Mesenchymal stem cell (in vitro differentiated cells and primary cell): ENCODE data around the gene DNER.

ENCODE experiments used
- DNase-seq: peaks from one replicate; pipeline ENCODE4 v3.0.0-alpha.2; 2013
- H2AFZ ChIP-seq: one replicate; pipeline ENCODE4 v1.6.1; 2013; ENCODE audit warnings: low read depth, mild to moderate bottlenecking, control low read depth, inconsistent platforms, low read length, moderate library complexity
- H2AK5ac ChIP-seq: 2 replicates; pipeline ENCODE4 v1.6.1; 2013; ENCODE audit warnings: low read length, moderate library complexity, mild to moderate bottlenecking, inconsistent platforms; ENCODE audit not compliant: severe bottlenecking
- H2BK120ac ChIP-seq: one replicate; pipeline ENCODE4 v1.6.1; 2013; ENCODE audit warnings: low read depth, mild to moderate bottlenecking, inconsistent platforms, low read length, moderate library complexity
- H2BK12ac ChIP-seq, 2 experiments: one replicate each; pipeline ENCODE4 v1.6.1; 2013; ENCODE audit warnings: inconsistent platforms in 2 of 2, low read length in 2 of 2, mild to moderate bottlenecking in 2 of 2, moderate library complexity in 2 of 2, control low read depth in 1 of 2
- H2BK15ac ChIP-seq: one replicate; pipeline ENCODE4 v1.6.1; 2013; ENCODE audit warnings: mild to moderate bottlenecking, low read depth, inconsistent platforms; ENCODE audit not compliant: poor library complexity, severe bottlenecking
- H2BK5ac ChIP-seq: 2 replicates; pipeline ENCODE4 v1.6.1; 2013; ENCODE audit warnings: low read depth, mild to moderate bottlenecking, low read length, control low read depth, inconsistent platforms; ENCODE audit not compliant: poor library complexity, severe bottlenecking
- H3K14ac ChIP-seq, 2 experiments: one replicate each; pipeline ENCODE4 v1.6.1; 2013; ENCODE audit warnings: inconsistent platforms in 2 of 2, low read length in 2 of 2, control low read depth in 1 of 2, mild to moderate bottlenecking in 1 of 2, moderate library complexity in 1 of 2
- H3K18ac ChIP-seq, 2 experiments: one replicate each; pipeline ENCODE4 v1.6.1; 2013; ENCODE audit warnings: inconsistent platforms in 2 of 2, low read length in 2 of 2, control low read depth in 1 of 2, low read depth in 1 of 2, mild to moderate bottlenecking in 1 of 2
- H3K23ac ChIP-seq, 2 experiments: one replicate each; pipeline ENCODE4 v1.6.1; 2013; ENCODE audit warnings: inconsistent platforms in 2 of 2, low read length in 2 of 2, mild to moderate bottlenecking in 2 of 2, moderate library complexity in 2 of 2, control low read depth in 1 of 2
- H3K27ac ChIP-seq: 2 replicates; pipeline ENCODE4 v1.5.1; 2013; ENCODE audit warnings: mild to moderate bottlenecking, moderate library complexity, low read length, control low read depth, inconsistent platforms; ENCODE audit not compliant: poor library complexity, severe bottlenecking
- H3K27me3 ChIP-seq, 2 experiments: 2 replicates each; pipeline versions ENCODE4 v1.6.1 to v1.7.0; 2013; ENCODE audit warnings: low read length in 2 of 2, mild to moderate bottlenecking in 2 of 2, moderate library complexity in 2 of 2, control low read depth in 1 of 2, inconsistent platforms in 1 of 2; ENCODE audit not compliant: control insufficient read depth in 1 of 2, insufficient read depth in 1 of 2
- H3K36me3 ChIP-seq, 2 experiments: 2 replicates each; pipeline versions ENCODE4 v1.6.1 to v1.7.0; 2013; ENCODE audit warnings: low read length in 2 of 2, control low read depth in 1 of 2, inconsistent platforms in 1 of 2, low read depth in 1 of 2, mild to moderate bottlenecking in 1 of 2; ENCODE audit not compliant: insufficient read depth in 2 of 2, control insufficient read depth in 1 of 2
- H3K4ac ChIP-seq, 2 experiments: one replicate each; pipeline ENCODE4 v1.6.1; 2013; ENCODE audit warnings: inconsistent platforms in 2 of 2, low read length in 2 of 2, mild to moderate bottlenecking in 2 of 2, moderate library complexity in 2 of 2, control low read depth in 1 of 2, low read depth in 1 of 2
- H3K4me1 ChIP-seq: 2 replicates; pipeline ENCODE4 v1.6.1; 2013; ENCODE audit warnings: low read depth, low read length, control low read depth; ENCODE audit not compliant: control insufficient read depth, insufficient read depth
- H3K4me2 ChIP-seq: 2 replicates; pipeline ENCODE4 v1.6.1; 2013; ENCODE audit warnings: low read length, mild to moderate bottlenecking, inconsistent platforms; ENCODE audit not compliant: poor library complexity, severe bottlenecking
- H3K4me3 ChIP-seq, 2 experiments: 2 replicates each; pipeline versions ENCODE4 v1.5.1 to v1.7.0; 2013; ENCODE audit warnings: low read length in 2 of 2, mild to moderate bottlenecking in 2 of 2, control low read depth in 1 of 2, low read depth in 1 of 2; ENCODE audit not compliant: insufficient read depth in 1 of 2
- H3K79me1 ChIP-seq: replicated peaks from 2 replicates; pipeline ENCODE4 v1.6.1; 2013; ENCODE audit warnings: mild to moderate bottlenecking, control low read depth, low read length, inconsistent platforms; ENCODE audit not compliant: poor library complexity, severe bottlenecking
- H3K9ac ChIP-seq: 2 replicates; pipeline ENCODE4 v1.7.0; 2013; ENCODE audit warnings: mild to moderate bottlenecking, low read length, moderate library complexity
- H3K9me3 ChIP-seq: 2 replicates; pipeline ENCODE4 v1.7.0; 2013; ENCODE audit warnings: mild to moderate bottlenecking, low read length; ENCODE audit not compliant: control insufficient read depth
- H4K8ac ChIP-seq: one replicate; pipeline ENCODE4 v1.6.1; 2013; ENCODE audit warnings: inconsistent platforms, mild to moderate bottlenecking, low read length, moderate library complexity
- H4K91ac ChIP-seq: one replicate; pipeline ENCODE4 v1.6.1; 2013; ENCODE audit warnings: mild to moderate bottlenecking, low read length, inconsistent platforms
- WGBS: methylation state at CpG from one replicate; pipeline ENCODE4 v1.1.7; 2013; ENCODE audit warnings: mixed read lengths; 5-methylcytosine and 5-hydroxymethylcytosine counted together

Gene DNER

DNA sequence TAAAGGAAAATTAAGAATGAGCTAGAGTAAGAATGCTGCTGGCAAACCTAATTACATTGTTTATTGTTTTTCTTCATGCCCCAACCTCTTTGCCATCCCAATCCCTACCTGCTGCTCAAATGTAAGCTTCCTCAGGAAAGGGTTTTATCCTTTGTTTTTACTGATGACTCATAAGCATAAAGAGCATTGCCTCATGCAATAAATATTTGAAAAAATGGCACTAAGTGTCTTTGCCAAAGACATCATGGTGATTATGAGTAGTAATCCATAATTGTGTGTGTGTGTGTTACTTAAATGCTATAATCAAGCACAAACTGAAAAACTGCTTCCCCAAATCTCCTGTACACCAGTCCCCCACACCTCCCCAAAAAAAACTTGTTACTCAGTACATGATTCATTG is 53.4 kb downstream of the DNER start:
- H3K79me1 ChIP-seq, result no peaks in the 10 kb centered on the region
- no peaks in the 10 kb centered on the region for H3K9me3 ChIP-seq
- H3K23ac ChIP-seq, result no peak overlapping the region
- no peak overlapping the region for H4K8ac ChIP-seq
- H2BK5ac ChIP-seq, result no peak overlapping the region
- H3K14ac ChIP-seq, result no peak overlapping the region
- no peak overlapping the region for H2AFZ ChIP-seq
- H3K27ac ChIP-seq, result no peak overlapping the region
- no peak for DNase-seq
- H3K9ac ChIP-seq, result no peak overlapping the region
- H3K36me3 ChIP-seq, result no peaks in the 10 kb centered on the region
- H3K27me3 ChIP-seq, result no peaks in the 10 kb centered on the region
- no peak overlapping the region for H3K4ac ChIP-seq
- no peak overlapping the region for H2BK15ac ChIP-seq
- H2BK120ac ChIP-seq, result no peak overlapping the region
- no peak overlapping the region for H3K4me3 ChIP-seq
- no peak overlapping the region for H4K91ac ChIP-seq
- no peaks in the 10 kb centered on the region for H3K4me1 ChIP-seq
- no peak overlapping the region for H3K18ac ChIP-seq
- no peak overlapping the region for H3K4me2 ChIP-seq
- H2AK5ac ChIP-seq, result no peak overlapping the region
- H2BK12ac ChIP-seq, result no peak overlapping the region

GRCh38 chr2:229660391-229660790 is 54.0 kb downstream of the DNER start:
- Histone ChIP-seq H2AFZ (no peak overlapping the region), H3K4me2 (no peak overlapping the region), H2BK12ac (no peak overlapping the region), H4K91ac (no peak overlapping the region), H2AK5ac (no peak overlapping the region), H3K9me3 (no peaks in the 10 kb centered on the region), H3K23ac (no peak overlapping the region), H4K8ac (no peak overlapping the region), H3K27ac (no peak overlapping the region), H3K4ac (no peak overlapping the region), H3K4me1 (no peaks in the 10 kb centered on the region), H3K36me3 (no peaks in the 10 kb centered on the region), H2BK5ac (no peak overlapping the region), H3K18ac (no peak overlapping the region), H3K9ac (no peak overlapping the region), H2BK15ac (no peak overlapping the region), H3K4me3 (no peak overlapping the region), H2BK120ac (no peak overlapping the region), H3K14ac (no peak overlapping the region), H3K79me1 (no peaks in the 10 kb centered on the region), H3K27me3 (no peaks in the 10 kb centered on the region)
- DNase-seq, result no peak

GRCh38 chr2:229658004-229658403 is 56.4 kb downstream of the DNER start:
- Histone ChIP-seq H2BK12ac (no peak overlapping the region), H3K79me1 (no peaks in the 10 kb centered on the region), H2BK120ac (no peak overlapping the region), H3K23ac (no peak overlapping the region), H3K27ac (no peak overlapping the region), H3K14ac (no peak overlapping the region), H3K4me3 (no peak overlapping the region), H4K8ac (no peak overlapping the region), H3K27me3 (no peaks in the 10 kb centered on the region), H3K9me3 (no peaks in the 10 kb centered on the region), H3K18ac (no peak overlapping the region), H2AK5ac (no peak overlapping the region), H2BK5ac (no peak overlapping the region), H3K36me3 (no peaks in the 10 kb centered on the region), H2AFZ (no peak overlapping the region), H4K91ac (no peak overlapping the region), H3K4me1 (peaks cover 2% of the 10 kb centered on the region), H3K4me2 (no peak overlapping the region), H3K9ac (no peak overlapping the region), H3K4ac (no peak overlapping the region), H2BK15ac (no peak overlapping the region)
- WGBS, result 85% methylated on average over 4 of the region's 4 CpGs
- DNase-seq, result no peak

DNA sequence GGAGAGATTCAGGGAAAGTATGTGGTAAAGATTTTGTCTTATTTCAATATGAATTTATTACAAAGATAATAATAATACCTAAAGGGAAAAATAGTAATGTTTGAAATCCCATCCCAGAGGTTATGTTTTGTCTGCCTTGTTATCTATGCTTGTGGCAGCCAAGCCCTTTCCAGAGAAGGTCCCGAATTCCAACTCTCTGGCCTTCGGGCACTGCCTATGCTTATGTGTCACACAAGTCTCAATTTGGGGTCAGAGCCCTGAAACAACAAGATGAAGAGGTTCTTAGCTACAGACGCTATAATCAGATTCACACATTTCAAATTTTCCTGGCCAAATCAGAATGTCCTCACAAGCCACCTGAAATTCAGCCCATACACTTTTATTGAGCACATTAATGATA is 59.9 kb downstream of the DNER start:
- no peak overlapping the region for H3K4ac ChIP-seq
- H3K4me2 ChIP-seq, result no peak overlapping the region
- H3K14ac ChIP-seq, result no peak overlapping the region
- no peak overlapping the region for H3K23ac ChIP-seq
- no peak overlapping the region for H2BK15ac ChIP-seq
- no peak overlapping the region for H2BK5ac ChIP-seq
- no peak overlapping the region for H4K91ac ChIP-seq
- no peaks in the 10 kb centered on the region for H3K36me3 ChIP-seq
- no peak overlapping the region for H2AFZ ChIP-seq
- H3K27me3 ChIP-seq, result peaks cover 0 to 4% of the 10 kb centered on the region in 2 experiments
- no peak for DNase-seq
- no peaks in the 10 kb centered on the region for H3K9me3 ChIP-seq
- no peak overlapping the region for H3K27ac ChIP-seq
- no peak overlapping the region for H2BK12ac ChIP-seq
- no peak overlapping the region for H3K18ac ChIP-seq
- no peak overlapping the region for H2AK5ac ChIP-seq
- H3K9ac ChIP-seq, result no peak overlapping the region
- H3K4me1 ChIP-seq, result peaks cover 4% of the 10 kb centered on the region
- no peak overlapping the region for H3K4me3 ChIP-seq
- 70% methylated on average over 3 of the region's 3 CpGs for WGBS
- no peak overlapping the region for H2BK120ac ChIP-seq
- H3K79me1 ChIP-seq, result no peaks in the 10 kb centered on the region
- no peak overlapping the region for H4K8ac ChIP-seq
